Lower leg skin (tissue), 3 donors: Measurements from ENCODE around the gene SYT15B.
"Not testable (repeated sequence)": the region's sequence is repeated elsewhere in the genome, so short reads cannot be mapped to it uniquely, and the experiment has no call there.

Experiments used
- CTCF ChIP-seq, 3 donors: fragments of 450-650 bp; IDR thresholded peaks; one replicate each; pipeline ENCODE4 v1.5.1; 2016; ENCODE audit warnings: antibody characterized with exemption in 3 of 3, mild to moderate bottlenecking in 3 of 3, moderate library complexity in 2 of 3
- POLR2A ChIP-seq, 2 donors: fragments of 450-650 bp; IDR thresholded peaks; one replicate each; pipeline ENCODE4 v1.6.1; 2016 to 2017; ENCODE audit warnings: antibody characterized with exemption in 2 of 2, mild to moderate bottlenecking in 1 of 2, moderate library complexity in 1 of 2

GRCh38 chr10:47756169-47756568 is 7.2 kb downstream of the SYT15B start:
- TF ChIP-seq CTCF, POLR2A (IDR thresholded peaks at IDR 0.05): not testable (repeated sequence)
